WERI-Rb-1 (cell line): ENCODE measurements around the gene GSK3A.

Experiments used
- DNase-seq: peaks from one replicate; pipeline ENCODE4 v3.0.0-alpha.2; 2020
- H3K27ac ChIP-seq: fragments of 250-450 bp; sonication (Bioruptor Pico); 2 replicates; pipeline ENCODE4 v1.5.1; 2020; ENCODE audit warnings: mild to moderate bottlenecking, moderate library complexity
- H3K27me3 ChIP-seq: fragments of 250-450 bp; sonication (Bioruptor Pico); 2 replicates; pipeline ENCODE4 v1.5.1; 2021; ENCODE audit warnings: mild to moderate bottlenecking, low read depth, moderate library complexity; ENCODE audit not compliant: insufficient read depth, severe bottlenecking
- H3K36me3 ChIP-seq: fragments of 250-450 bp; sonication (Bioruptor Pico); 2 replicates; pipeline ENCODE4 v1.5.1; 2020; ENCODE audit warnings: mild to moderate bottlenecking, moderate library complexity
- H3K4me3 ChIP-seq: 2 replicates; pipeline ENCODE4 v1.5.1; 2011; ENCODE audit warnings: low read depth, mild to moderate bottlenecking, control low read depth, low read length
- H3K9me3 ChIP-seq: fragments of 250-450 bp; sonication (Bioruptor Pico); 2 replicates; pipeline ENCODE4 v1.5.1; 2021; ENCODE audit warnings: mild to moderate bottlenecking, moderate library complexity; ENCODE audit not compliant: severe bottlenecking
- CTCF ChIP-seq: IDR thresholded peaks from 2 replicates; pipeline ENCODE4 v1.5.1; 2011; ENCODE audit warnings: low read depth, mild to moderate bottlenecking, control low read depth, inconsistent platforms, low read length

The GSK3A gene

GRCh38 chr19:42276284-42276683 lies 33.9 kb upstream of the GSK3A start:
- no peak for DNase-seq
- Histone ChIP-seq H3K36me3 (peaks cover 31% of the 10 kb centered on the region), H3K27ac (no peak overlapping the region), H3K27me3 (no peaks in the 10 kb centered on the region), H3K4me3 (no peak overlapping the region), H3K9me3 (no peaks in the 10 kb centered on the region)
- TF ChIP-seq CTCF = no peak

GRCh38 chr19:42275517-42275916 lies 33.1 kb upstream of the GSK3A start:
- no peaks in the 10 kb centered on the region for H3K9me3 ChIP-seq
- H3K27ac ChIP-seq = no peak overlapping the region
- DNase-seq = no peak
- TF ChIP-seq CTCF = no peak
- H3K4me3 ChIP-seq = no peak overlapping the region
- H3K27me3 ChIP-seq = no peaks in the 10 kb centered on the region
- peaks cover 31% of the 10 kb centered on the region for H3K36me3 ChIP-seq

- no peak for TF ChIP-seq CTCF
- H3K27me3 ChIP-seq = no peaks in the 10 kb centered on the region
- no peak overlapping the region for H3K4me3 ChIP-seq
- H3K27ac ChIP-seq = no peak overlapping the region
- no peaks in the 10 kb centered on the region for H3K9me3 ChIP-seq
- H3K36me3 ChIP-seq = peaks cover 31% of the 10 kb centered on the region
- peak; percentile 58 for DNase-seq
Observed at GRCh38 chr19:42275103-42275502, 32.7 kb upstream of the GSK3A start.

- no peaks in the 10 kb centered on the region for H3K27me3 ChIP-seq
- no peak overlapping the region; the same call in 1 of the 2 replicates for H3K27ac ChIP-seq
- no peaks in the 10 kb centered on the region for H3K9me3 ChIP-seq
- no peak for DNase-seq
- H3K36me3 ChIP-seq = peaks cover 31% of the 10 kb centered on the region
- no peak overlapping the region for H3K4me3 ChIP-seq
- TF ChIP-seq CTCF = no peak
Observed at GRCh38 chr19:42274065-42274682, 31.8 kb upstream of the GSK3A start.

- Histone ChIP-seq H3K36me3 (peaks cover 31% of the 10 kb centered on the region), H3K27ac (no peak overlapping the region), H3K9me3 (no peaks in the 10 kb centered on the region), H3K4me3 (no peak overlapping the region), H3K27me3 (no peaks in the 10 kb centered on the region)
- DNase-seq = no peak
- TF ChIP-seq CTCF = no peak
Observed at GRCh38 chr19:42273407-42274064, 31.1 kb upstream of the GSK3A start.
